MG63 (cell line): ENCODE results near the gene USF2. TPM values are rescaled to one million over a fixed set of nuclear protein-coding genes. Genes with fewer than 3 reads are reported as not detected.
A peak's percentile ranks its signal among the peaks of the same experiment; 100 is the strongest.
"Not testable (repeated sequence)": the region's sequence is repeated elsewhere in the genome, so short reads cannot be mapped to it uniquely, and the experiment has no call there.

ENCODE experiments used
- DNase-seq: peaks from one replicate; pipeline ENCODE4 v3.0.0-alpha.2; 2020
- H3K27me3 ChIP-seq: fragments of 250-450 bp; sonication (Bioruptor Pico); 2 replicates; pipeline ENCODE4 v1.5.1; 2020; ENCODE audit warnings: mild to moderate bottlenecking, moderate library complexity
- H3K36me3 ChIP-seq: fragments of 250-450 bp; sonication (Bioruptor Pico); 2 replicates; pipeline ENCODE4 v1.5.1; 2020; ENCODE audit warnings: mild to moderate bottlenecking, moderate library complexity
- H3K4me3 ChIP-seq: fragments of 250-450 bp; sonication (Bioruptor Pico); 2 replicates; pipeline ENCODE4 v1.5.1; 2020; ENCODE audit warnings: mild to moderate bottlenecking, moderate library complexity
- H3K9me3 ChIP-seq: fragments of 250-450 bp; sonication (Bioruptor Pico); 2 replicates; pipeline ENCODE4 v1.5.1; 2020; ENCODE audit warnings: mild to moderate bottlenecking, moderate library complexity
- total RNA-seq: library from RNA; depleted of rRNA; stranded (reverse); fragments of >200 nt; shearing (Covaris generic); gene quantifications from 2 replicates; pipeline ENCODE4 v1.2.3, GENCODE V29; 2014; ENCODE audit warnings: low replicate concordance; rRNA removed

Gene USF2
- total RNA-seq = 73.5 and 85.5 TPM in 2 replicates

GRCh38 chr19:35268536-35269437 is at the start of gene USF2:
Gene USF2 (plus strand): TSS chr19:35268962. CDS start chr19:35269102, 140 bp downstream.
- Histone ChIP-seq H3K9me3 (no peaks in the 10 kb centered on the region), H3K27me3 (no peaks in the 10 kb centered on the region), H3K4me3 (peak within 1 kb of the TSS; percentile 94), H3K36me3 (peaks cover 33% of the 10 kb centered on the region)
- peak; percentile 87 for DNase-seq

- no peaks in the 10 kb centered on the region for H3K36me3 ChIP-seq
- H3K9me3 ChIP-seq = peaks cover 11% of the 10 kb centered on the region
- no peaks in the 10 kb centered on the region; the same call in 1 of the 2 replicates for H3K27me3 ChIP-seq
- no peak for DNase-seq
- H3K4me3 ChIP-seq = no peak overlapping the region
Measured at GRCh38 chr19:35219008-35219407, 49.8 kb upstream of the USF2 start.

GRCh38 chr19:35220315-35220921 is 48.3 kb upstream of the USF2 start:
- no peak for DNase-seq
- no peaks in the 10 kb centered on the region for H3K36me3 ChIP-seq
- peaks cover 11% of the 10 kb centered on the region for H3K9me3 ChIP-seq
- no peak overlapping the region for H3K4me3 ChIP-seq
- H3K27me3 ChIP-seq = no peaks in the 10 kb centered on the region

GRCh38 chr19:35220973-35221590 is 47.7 kb upstream of the USF2 start:
- peaks cover 11% of the 10 kb centered on the region for H3K9me3 ChIP-seq
- not testable (repeated sequence) for H3K4me3 ChIP-seq, H3K36me3 ChIP-seq, DNase-seq, H3K27me3 ChIP-seq

GRCh38 chr19:35222373-35223015 is 46.3 kb upstream of the USF2 start:
- Histone ChIP-seq H3K4me3 (no peak overlapping the region), H3K9me3 (peaks cover 4% of the 10 kb centered on the region; the same call in 1 of the 2 replicates), H3K36me3 (no peaks in the 10 kb centered on the region), H3K27me3 (no peaks in the 10 kb centered on the region)
- DNase-seq = no peak

GRCh38 chr19:35223084-35223790 is 45.5 kb upstream of the USF2 start:
- no peak overlapping the region for H3K4me3 ChIP-seq
- no peak for DNase-seq
- H3K36me3 ChIP-seq = no peaks in the 10 kb centered on the region
- no peaks in the 10 kb centered on the region for H3K27me3 ChIP-seq
- peaks cover 2% of the 10 kb centered on the region; the same call in 1 of the 2 replicates for H3K9me3 ChIP-seq

GRCh38 chr19:35223862-35224505 is 44.8 kb upstream of the USF2 start:
- H3K9me3 ChIP-seq = peaks cover 2% of the 10 kb centered on the region; the same call in 1 of the 2 replicates
- H3K27me3 ChIP-seq = no peaks in the 10 kb centered on the region
- no peak for DNase-seq
- no peak overlapping the region for H3K4me3 ChIP-seq
- no peaks in the 10 kb centered on the region for H3K36me3 ChIP-seq

GRCh38 chr19:35224681-35225571 is 43.8 kb upstream of the USF2 start:
- Histone ChIP-seq H3K9me3 (peaks cover 2% of the 10 kb centered on the region; the same call in 1 of the 2 replicates), H3K4me3 (no peak overlapping the region), H3K36me3 (no peaks in the 10 kb centered on the region), H3K27me3 (no peaks in the 10 kb centered on the region)
- DNase-seq = no peak

- H3K9me3 ChIP-seq = no peaks in the 10 kb centered on the region
- H3K27me3 ChIP-seq = peaks cover 2% of the 10 kb centered on the region; the same call in 1 of the 2 replicates
- H3K36me3 ChIP-seq = no peaks in the 10 kb centered on the region
- no peak overlapping the region for H3K4me3 ChIP-seq
- no peak for DNase-seq
Measured at GRCh38 chr19:35225951-35226350, 42.8 kb upstream of the USF2 start.

GRCh38 chr19:35226748-35227147 is 42.0 kb upstream of the USF2 start:
- H3K4me3 ChIP-seq = no peak overlapping the region
- DNase-seq = no peak
- no peaks in the 10 kb centered on the region for H3K36me3 ChIP-seq
- H3K27me3 ChIP-seq = peaks cover 2% of the 10 kb centered on the region; the same call in 1 of the 2 replicates
- H3K9me3 ChIP-seq = no peaks in the 10 kb centered on the region

GRCh38 chr19:35228177-35228930 is 40.4 kb upstream of the USF2 start, which contains the start of gene FAM187B:
Gene FAM187B (minus strand): TSS chr19:35228739. CDS start chr19:35228680, 59 bp downstream.
- Histone ChIP-seq H3K9me3 (no peaks in the 10 kb centered on the region), H3K36me3 (no peaks in the 10 kb centered on the region), H3K27me3 (peaks cover 2% of the 10 kb centered on the region; the same call in 1 of the 2 replicates), H3K4me3 (no peak within 1 kb of the TSS)
- DNase-seq = no peak

- Histone ChIP-seq H3K4me3 (no peak overlapping the region), H3K9me3 (peaks cover 3% of the 10 kb centered on the region), H3K36me3 (no peaks in the 10 kb centered on the region), H3K27me3 (peaks cover 2% of the 10 kb centered on the region; the same call in 1 of the 2 replicates)
- no peak for DNase-seq
Measured at GRCh38 chr19:35229601-35230000, 39.2 kb upstream of the USF2 start.

GRCh38 chr19:35231956-35232645 is 36.7 kb upstream of the USF2 start:
- Histone ChIP-seq H3K9me3 (peaks cover 6% of the 10 kb centered on the region), H3K36me3 (no peaks in the 10 kb centered on the region), H3K27me3 (peaks cover 5% of the 10 kb centered on the region; the same call in 1 of the 2 replicates), H3K4me3 (no peak overlapping the region)
- no peak for DNase-seq
